GM18511 (cell line): ENCODE results near the gene WWOX.

ENCODE experiments used
- ATAC-seq: cut with Tn5 transposase; IDR thresholded peaks from one replicate; pipeline ENCODE4 v1.9.1; 2021; ENCODE audit warnings: mild to moderate bottlenecking, moderate library complexity; ENCODE audit not compliant: unreplicated experiment

The WWOX gene

GRCh38 chr16:78430281-78430680 is 330.8 kb downstream of the WWOX start:
- no peak for ATAC-seq

GRCh38 chr16:78431004-78431670 is 331.7 kb downstream of the WWOX start:
- no peak for ATAC-seq

GRCh38 chr16:78431701-78432100 is 332.2 kb downstream of the WWOX start:
- no peak for ATAC-seq

- no peak for ATAC-seq
These were observed 333.0 kb downstream of the WWOX start for GRCh38 chr16:78432451-78432850.

- ATAC-seq, result no peak
These were observed 333.7 kb downstream of the WWOX start for GRCh38 chr16:78433116-78433515.

GRCh38 chr16:78434401-78434800 is 334.9 kb downstream of the WWOX start:
- ATAC-seq, result no peak

- no peak for ATAC-seq
These were observed 335.8 kb downstream of the WWOX start for GRCh38 chr16:78435260-78435659.

GRCh38 chr16:78436023-78436422 is 336.6 kb downstream of the WWOX start:
- no peak for ATAC-seq

- ATAC-seq, result no peak
These were observed 337.4 kb downstream of the WWOX start for GRCh38 chr16:78436846-78437245.

- no peak for ATAC-seq
These were observed 338.0 kb downstream of the WWOX start for GRCh38 chr16:78437352-78437968.

GRCh38 chr16:78438219-78438618 is 338.8 kb downstream of the WWOX start:
- no peak for ATAC-seq

- ATAC-seq, result no peak
These were observed 339.2 kb downstream of the WWOX start for GRCh38 chr16:78438632-78439031.

GRCh38 chr16:78439646-78440045 is 340.2 kb downstream of the WWOX start:
- no peak for ATAC-seq

GRCh38 chr16:78441298-78441697 is 341.8 kb downstream of the WWOX start:
- ATAC-seq, result no peak

- ATAC-seq, result no peak
These were observed 344.3 kb downstream of the WWOX start for GRCh38 chr16:78443542-78444364.

GRCh38 chr16:78445818-78446217 is 346.4 kb downstream of the WWOX start:
- no peak for ATAC-seq

GRCh38 chr16:78446486-78446885 is 347.0 kb downstream of the WWOX start:
- no peak for ATAC-seq

GRCh38 chr16:78446992-78447563 is 347.6 kb downstream of the WWOX start:
- ATAC-seq, result no peak

GRCh38 chr16:78448658-78449271 is 349.3 kb downstream of the WWOX start:
- ATAC-seq, result no peak

GRCh38 chr16:78450255-78450654 is 350.8 kb downstream of the WWOX start:
- no peak for ATAC-seq

GRCh38 chr16:78452025-78452555 is 352.6 kb downstream of the WWOX start:
- ATAC-seq, result no peak
